Measurements from ENCODE around the gene EZH1.

EZH1 gene

GRCh38 chr17:42744806-42745617 lies at the start of gene EZH1:
TSS of gene EZH1 (minus strand) at chr17:42745040. CDS start at chr17:42728941, 16,099 bp downstream.
- peak; percentile 98 for DNase-seq

DNA sequence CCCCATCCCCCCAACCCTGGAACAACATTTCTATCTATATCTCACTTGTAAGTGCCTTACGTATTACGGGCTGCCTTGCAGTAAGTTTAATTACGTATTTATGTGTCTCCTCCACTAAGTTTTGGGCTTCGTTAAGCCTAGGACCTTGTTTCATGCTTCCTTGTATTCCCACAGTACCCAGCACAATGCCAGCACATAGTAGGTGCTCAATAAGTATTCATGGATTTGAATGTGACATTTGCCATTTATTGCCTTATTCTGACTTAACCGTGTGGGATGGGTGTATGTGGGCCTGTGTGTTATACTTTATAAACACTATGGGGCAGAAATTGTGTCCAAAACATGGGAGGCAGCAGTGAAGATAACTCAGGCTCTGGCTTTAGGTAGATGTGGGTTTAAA lies 47.7 kb upstream of the EZH1 start:
- no peak for DNase-seq

- no peak for DNase-seq
Observed at GRCh38 chr17:42791948-42792347, 47.1 kb upstream of the EZH1 start.

- no peak for DNase-seq
Observed at GRCh38 chr17:42787266-42787665, 42.4 kb upstream of the EZH1 start.

- DNase-seq = no peak
Observed at GRCh38 chr17:42784811-42785592, 40.2 kb upstream of the EZH1 start.

- DNase-seq = no peak
Observed at GRCh38 chr17:42784409-42784808, 39.6 kb upstream of the EZH1 start.

DNA sequence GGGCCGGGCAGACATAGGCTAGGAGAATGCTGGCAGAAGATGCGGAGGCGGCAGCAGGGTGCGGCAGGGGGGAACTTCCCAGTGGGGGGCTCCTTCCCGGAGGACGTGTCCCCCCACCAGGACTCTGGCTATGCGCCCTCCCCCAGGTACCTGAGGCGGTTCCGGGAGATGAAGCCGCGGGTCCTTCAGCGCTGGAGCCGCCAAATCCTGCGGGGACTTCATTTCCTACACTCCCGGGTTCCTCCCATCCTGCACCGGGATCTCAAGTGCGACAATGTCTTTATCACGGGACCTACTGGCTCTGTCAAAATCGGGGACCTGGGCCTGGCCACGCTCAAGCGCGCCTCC lies 38.9 kb upstream of the EZH1 start:
- DNase-seq = no peak

GRCh38 chr17:42783062-42783790 lies 38.4 kb upstream of the EZH1 start:
- DNase-seq = no peak

DNA sequence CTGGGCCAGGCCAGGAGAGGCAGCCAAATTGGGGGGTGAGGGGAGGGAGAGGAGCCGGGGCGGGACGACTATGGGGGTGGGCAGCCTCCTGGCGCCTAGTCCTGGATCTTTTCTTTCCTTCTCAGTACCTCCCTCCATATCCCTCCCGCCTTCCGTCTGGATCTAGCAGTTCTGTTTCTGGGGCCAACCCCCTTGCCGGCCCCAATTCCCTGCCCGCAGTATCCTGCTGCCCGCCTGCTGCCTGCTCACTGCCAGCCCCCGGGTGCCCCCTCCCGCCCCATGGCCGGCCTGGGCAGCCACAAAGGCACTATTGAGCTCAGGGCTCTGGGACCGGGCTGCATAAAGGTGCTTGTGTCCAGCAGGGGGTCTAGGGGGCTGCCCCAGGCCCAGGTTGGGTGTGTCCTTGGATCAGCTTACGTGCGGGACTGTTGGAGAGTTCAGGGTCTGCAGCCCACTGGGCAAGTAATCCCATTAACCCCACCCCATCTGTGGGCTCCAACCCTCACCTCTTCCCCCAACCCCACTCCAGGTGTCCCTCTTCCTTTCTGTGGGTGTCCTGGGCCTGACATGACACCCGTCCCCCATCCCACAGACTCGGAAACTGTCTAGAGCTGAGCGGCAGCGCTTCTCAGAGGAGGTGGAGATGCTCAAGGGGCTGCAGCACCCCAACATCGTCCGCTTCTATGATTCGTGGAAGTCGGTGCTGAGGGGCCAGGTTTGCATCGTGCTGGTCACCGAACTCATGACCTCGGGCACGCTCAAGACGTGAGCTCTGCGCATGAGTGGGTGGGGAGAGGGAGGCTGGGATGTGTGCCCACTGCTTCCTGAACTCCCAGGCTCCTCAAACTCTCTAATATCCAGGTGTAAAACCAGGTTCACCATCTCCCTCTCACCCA lies 37.6 kb upstream of the EZH1 start:
- DNase-seq = no peak

GRCh38 chr17:42781639-42782165 lies 36.9 kb upstream of the EZH1 start:
- no peak for DNase-seq

DNA sequence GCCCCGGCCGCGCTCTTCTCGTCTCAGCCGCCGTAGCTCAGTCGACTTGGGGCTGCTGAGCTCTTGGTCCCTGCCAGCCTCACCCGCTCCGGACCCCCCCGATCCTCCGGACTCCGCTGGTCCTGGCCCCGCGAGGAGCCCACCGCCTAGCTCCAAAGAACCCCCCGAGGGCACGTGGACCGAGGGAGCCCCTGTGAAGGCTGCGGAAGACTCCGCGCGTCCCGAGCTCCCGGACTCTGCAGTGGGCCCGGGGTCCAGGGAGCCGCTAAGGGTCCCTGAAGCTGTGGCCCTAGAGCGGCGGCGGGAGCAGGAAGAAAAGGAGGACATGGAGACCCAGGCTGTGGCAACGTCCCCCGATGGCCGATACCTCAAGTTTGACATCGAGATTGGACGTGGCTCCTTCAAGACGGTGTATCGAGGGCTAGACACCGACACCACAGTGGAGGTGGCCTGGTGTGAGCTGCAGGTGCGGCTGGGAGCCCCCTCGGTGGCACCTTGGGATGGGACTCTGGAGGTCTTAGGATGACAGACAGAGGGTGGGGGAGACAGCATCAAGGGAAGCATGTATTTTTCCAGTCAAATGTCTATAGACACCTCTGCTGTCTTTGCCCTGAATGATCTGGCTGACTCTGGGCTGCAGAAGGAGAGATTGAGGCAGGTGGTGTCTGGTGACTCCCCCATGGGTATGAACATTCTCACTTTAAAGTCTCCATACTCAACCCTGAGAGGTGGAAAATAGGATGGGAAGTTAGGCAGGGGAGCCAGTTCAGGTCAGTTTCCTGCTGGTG lies 36.2 kb upstream of the EZH1 start:
- DNase-seq = no peak

DNA sequence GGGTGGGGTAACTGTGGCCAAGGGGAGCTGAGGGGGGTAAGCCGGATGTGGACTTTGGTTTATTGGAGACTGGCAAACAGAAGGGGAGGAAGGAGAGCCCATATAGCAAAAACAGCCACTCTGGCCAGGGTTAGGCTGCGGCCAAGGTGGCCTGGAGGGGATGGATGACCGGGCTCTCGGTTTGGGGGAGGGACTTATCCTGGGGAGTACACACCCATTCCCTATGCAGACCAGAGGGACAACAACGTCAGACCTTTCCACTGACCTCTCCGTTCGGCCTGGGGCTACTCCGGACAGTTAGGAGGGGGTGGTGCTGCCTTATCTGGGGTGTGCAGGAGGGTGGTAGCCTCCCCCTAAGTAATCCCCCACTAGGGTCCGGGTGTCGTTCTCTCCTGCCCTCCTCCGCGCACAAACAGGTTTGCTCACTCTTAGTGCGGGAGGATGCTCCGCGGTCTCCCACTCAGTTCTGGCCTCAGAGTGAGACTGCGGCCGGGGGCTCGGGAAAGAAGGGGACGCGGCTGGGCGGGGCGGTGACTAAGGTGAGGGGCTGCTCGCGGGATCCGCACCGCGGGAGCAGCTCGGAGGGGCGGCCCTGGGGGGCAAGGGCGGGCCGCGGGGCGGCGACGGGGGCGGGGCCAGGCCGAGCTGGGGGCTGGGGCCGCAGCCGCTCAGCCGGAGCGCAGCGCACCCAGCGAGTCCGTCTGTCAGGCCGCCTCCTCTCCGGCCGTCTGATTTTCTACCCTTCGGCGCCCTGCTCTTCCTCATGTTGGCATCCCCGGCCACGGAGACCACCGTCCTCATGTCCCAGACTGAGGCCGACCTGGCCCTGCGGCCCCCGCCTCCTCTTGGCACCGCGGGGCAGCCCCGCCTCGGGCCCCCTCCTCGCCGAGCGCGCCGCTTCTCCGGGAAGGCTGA lies 35.4 kb upstream of the EZH1 start, which contains the start of gene WNK4:
Gene WNK4 (plus strand): TSS at position 675 of the 915 bp plus-strand sequence. CDS start 89 bp downstream, at position 764.
- no peak for DNase-seq

- no peak for DNase-seq
Observed at GRCh38 chr17:42779304-42779935, 34.6 kb upstream of the EZH1 start.

DNA sequence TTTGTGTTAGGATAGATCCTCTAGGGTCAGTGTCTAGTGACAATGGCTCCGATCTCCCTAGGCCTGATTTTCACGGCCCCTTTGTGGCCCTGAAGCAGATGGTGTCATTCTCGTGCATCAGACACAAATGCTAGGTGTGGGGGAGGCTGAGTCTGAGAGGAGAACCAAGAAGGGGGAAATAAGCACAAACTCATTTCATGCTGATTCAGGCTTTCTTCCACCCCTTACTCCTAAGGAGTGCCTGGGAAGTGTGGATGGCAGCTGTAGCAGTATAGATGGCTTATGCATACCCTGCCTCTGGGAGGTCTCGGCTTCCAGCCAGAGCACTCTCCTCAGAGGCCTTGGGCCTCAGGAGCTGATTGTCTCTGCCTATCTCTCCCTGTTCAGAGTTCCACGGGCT lies 33.7 kb upstream of the EZH1 start:
- DNase-seq = no peak

DNA sequence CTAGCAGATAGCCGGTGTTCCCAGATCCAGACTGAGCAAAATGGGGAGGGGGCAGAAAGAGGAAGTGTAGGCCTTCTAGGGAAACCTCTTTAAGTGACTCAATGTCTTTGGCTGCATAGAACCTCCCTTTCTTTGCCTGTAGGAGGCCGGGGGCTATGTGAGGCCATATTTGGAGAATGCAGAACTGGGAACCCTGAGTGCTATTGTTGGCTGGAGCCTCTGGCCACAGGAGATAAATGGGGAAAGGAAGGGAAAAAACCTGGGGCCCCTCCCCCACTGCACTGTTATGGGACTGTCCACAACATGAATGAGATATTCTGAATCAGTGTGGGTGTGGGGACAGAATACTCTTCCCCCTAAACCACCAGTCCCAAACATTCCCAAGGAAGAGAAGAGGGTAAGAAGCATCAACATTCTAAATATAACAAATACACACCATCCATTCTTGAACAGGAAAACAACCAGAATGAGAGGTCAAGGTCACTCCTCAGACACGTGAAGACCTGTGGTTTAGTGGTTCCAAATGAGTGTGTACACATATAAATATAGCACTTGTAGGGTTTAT lies 30.8 kb upstream of the EZH1 start:
- DNase-seq = no peak

DNA sequence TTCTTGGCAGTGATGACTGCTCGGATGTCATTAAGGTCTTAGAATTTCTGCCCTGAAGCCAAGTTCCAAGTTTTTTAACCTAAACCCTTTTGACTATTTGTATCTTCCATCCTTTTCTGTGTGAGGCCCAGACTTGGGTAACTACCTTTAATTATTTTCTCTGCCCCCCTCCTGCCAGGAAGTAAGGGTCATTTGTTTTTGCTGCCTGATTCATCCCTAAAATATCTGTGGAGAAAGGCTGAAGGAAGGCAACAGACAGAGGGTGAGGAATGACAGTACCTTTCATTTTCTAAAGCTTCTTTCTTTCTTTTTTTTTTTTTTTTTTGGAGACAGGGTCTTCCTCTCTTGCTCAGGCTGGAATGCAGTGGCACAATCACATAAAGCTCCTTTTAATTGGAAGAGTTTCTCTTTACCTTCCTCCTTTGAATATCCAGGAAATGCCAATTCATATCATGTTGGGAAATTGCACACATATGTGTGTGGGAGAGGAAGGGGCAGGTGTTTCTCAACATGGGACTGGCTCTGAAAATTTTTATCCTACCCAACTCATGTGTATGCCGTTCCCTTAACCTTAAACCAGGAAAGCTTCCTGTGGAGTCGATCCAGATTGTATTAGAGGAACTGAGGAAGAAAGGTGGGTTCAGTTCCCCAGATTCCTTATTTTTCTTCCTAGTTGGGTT lies 29.4 kb upstream of the EZH1 start:
- DNase-seq = no peak

DNA sequence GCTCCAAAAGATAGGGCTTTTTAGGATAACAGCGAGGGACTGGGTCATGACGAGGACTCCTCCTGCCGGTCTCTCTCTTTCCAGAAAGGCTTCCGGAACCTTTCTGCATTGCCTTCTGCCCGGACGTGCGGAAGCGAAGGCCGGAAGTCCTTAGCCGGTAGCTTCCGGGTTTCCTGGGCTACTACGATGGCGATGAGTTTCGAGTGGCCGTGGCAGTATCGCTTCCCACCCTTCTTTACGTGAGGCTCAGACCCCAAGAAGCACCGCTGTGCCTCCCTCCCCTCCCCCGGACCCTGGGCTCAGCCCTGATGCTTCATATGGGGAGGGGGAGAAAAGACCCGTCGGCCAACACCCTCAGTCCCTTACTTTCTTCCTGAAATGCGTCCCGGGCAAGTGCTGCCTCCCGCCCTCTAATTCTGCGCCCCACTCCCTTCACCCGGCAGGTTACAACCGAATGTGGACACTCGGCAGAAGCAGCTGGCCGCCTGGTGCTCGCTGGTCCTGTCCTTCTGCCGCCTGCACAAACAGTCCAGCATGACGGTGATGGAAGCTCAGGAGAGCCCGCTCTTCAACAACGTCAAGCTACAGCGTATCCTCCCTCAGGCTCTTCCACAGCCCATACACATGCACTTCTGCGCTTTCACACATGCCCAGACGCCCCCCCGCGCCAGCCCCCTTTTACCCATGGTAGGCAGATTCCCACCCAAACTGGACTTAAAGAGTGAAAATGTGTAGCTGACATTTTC lies 28.6 kb upstream of the EZH1 start, which contains the start of gene VPS25:
Gene VPS25 (plus strand): TSS at position 160 of the 746 bp plus-strand sequence. CDS start 27 bp downstream, at position 187.
- peak; percentile 89 for DNase-seq

DNA sequence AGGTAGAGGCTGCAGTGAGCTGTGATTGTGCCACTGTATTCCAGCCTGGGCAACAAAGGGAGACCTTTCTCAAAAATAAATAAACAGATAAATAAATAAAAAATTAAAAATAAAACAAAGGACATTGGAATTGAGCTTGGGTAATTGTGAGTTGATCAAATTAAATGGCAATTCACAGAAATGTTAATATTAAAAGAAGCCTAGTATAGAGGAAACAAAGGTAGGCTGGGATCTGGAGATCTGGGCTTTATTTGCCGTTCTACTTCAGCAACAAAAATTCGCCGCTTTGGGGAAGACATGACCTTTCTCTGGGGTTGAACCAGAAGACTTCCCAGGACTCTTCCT lies 28.1 kb upstream of the EZH1 start:
- no peak for DNase-seq
